Spinal cord (tissue), 10 donors: ENCODE measurements around the gene UQCC5. TPM values are rescaled to one million over a fixed set of nuclear protein-coding genes. Genes with fewer than 3 reads are reported as not detected.

Source experiments
- DNase-seq, 6 donors: peaks; one replicate each; pipeline versions ENCODE4 v3.0.0 to v3.0.0-alpha.2; 2013 to 2015; ENCODE audit warnings: low spot score in 6 of 6, low read depth in 4 of 6
- H3K27ac ChIP-seq: one replicate; pipeline ENCODE4 v1.5.1; 2013; ENCODE audit warnings: low read depth, low read length, control low read depth
- H3K27me3 ChIP-seq: one replicate; pipeline ENCODE4 v1.6.1; 2013; ENCODE audit warnings: low read length; ENCODE audit not compliant: control insufficient read depth, insufficient read depth
- H3K36me3 ChIP-seq: one replicate; pipeline ENCODE4 v1.6.1; 2013; ENCODE audit warnings: low read length; ENCODE audit not compliant: control insufficient read depth, insufficient read depth
- H3K4me1 ChIP-seq: one replicate; pipeline ENCODE4 v1.6.1; 2013; ENCODE audit warnings: low read length; ENCODE audit not compliant: control insufficient read depth, insufficient read depth
- H3K4me3 ChIP-seq: one replicate; pipeline ENCODE4 v1.5.1; 2013; ENCODE audit warnings: low read depth, low read length, control low read depth
- H3K9me3 ChIP-seq: one replicate; pipeline ENCODE4 v1.6.1; 2013; ENCODE audit warnings: low read length; ENCODE audit not compliant: control insufficient read depth, insufficient read depth
- WGBS: methylation state at CpG from one replicate; pipeline ENCODE4 v1.1.5; 2013; ENCODE audit warnings: missing lambda C conversion rate; ENCODE audit not compliant: insufficient coverage; 5-methylcytosine and 5-hydroxymethylcytosine counted together
- long read RNA-seq, 4 donors: transcript quantifications; one replicate each; lab custom pipeline, GENCODE V29; 2026
- polyA plus RNA-seq, 2 donors: library from polyadenylated mRNA; unstranded; fragments of 120-200 nt; gene quantifications; one replicate each; pipeline ENCODE4 v1.2.1, GENCODE V29; 2013; ENCODE audit not compliant: insufficient read length in 2 of 2
- total RNA-seq, 2 donors: library from RNA; depleted of rRNA in 1 of 2; stranded (reverse); fragments of 120-200 nt in 1 of 2; fragments of >200 nt in 1 of 2; gene quantifications; one replicate each; pipeline versions ENCODE4 v1.2.3 to v1.2.4, GENCODE V29; 2013 to 2014
- donor health status: healthy.

The UQCC5 gene
- total RNA-seq = 10 to 100 TPM in 1 of 2 donors, 1 to 10 TPM in 1; 2.8 to 19.9 TPM
- polyA plus RNA-seq = 10 to 100 TPM; 21.7 to 21.9 TPM
- long read RNA-seq, donor 1, transcript SMIM4-201 (2 exons, 274 nt) = minor isoform, 5 of 15 reads
- long read RNA-seq, donor 1, transcript SMIM4-203 (2 exons, 1,770 nt) = major isoform, 8 of 15 reads
- long read RNA-seq, donor 1, partial matches to known transcripts = 0 of 15 reads
- long read RNA-seq, donor 1, other reads (novel, unspliced or antisense) = 0 of 15 reads
- long read RNA-seq, donor 2, partial matches to known transcripts = 0 of 3 reads
- long read RNA-seq, donor 2, other reads (novel, unspliced or antisense) = 0 of 3 reads
- long read RNA-seq, donor 3, transcript SMIM4-201 (2 exons, 274 nt) = major isoform, 7 of 14 reads
- long read RNA-seq, donor 3, transcript SMIM4-203 (2 exons, 1,770 nt) = major isoform, 7 of 14 reads
- long read RNA-seq, donor 3, partial matches to known transcripts = 0 of 14 reads
- long read RNA-seq, donor 3, other reads (novel, unspliced or antisense) = 0 of 14 reads
- long read RNA-seq, donor 4, transcript SMIM4-203 (2 exons, 1,770 nt) = major isoform, 12 of 13 reads
- long read RNA-seq, donor 4, partial matches to known transcripts = 0 of 13 reads
- long read RNA-seq, donor 4, other reads (novel, unspliced or antisense) = 0 of 13 reads

DNA sequence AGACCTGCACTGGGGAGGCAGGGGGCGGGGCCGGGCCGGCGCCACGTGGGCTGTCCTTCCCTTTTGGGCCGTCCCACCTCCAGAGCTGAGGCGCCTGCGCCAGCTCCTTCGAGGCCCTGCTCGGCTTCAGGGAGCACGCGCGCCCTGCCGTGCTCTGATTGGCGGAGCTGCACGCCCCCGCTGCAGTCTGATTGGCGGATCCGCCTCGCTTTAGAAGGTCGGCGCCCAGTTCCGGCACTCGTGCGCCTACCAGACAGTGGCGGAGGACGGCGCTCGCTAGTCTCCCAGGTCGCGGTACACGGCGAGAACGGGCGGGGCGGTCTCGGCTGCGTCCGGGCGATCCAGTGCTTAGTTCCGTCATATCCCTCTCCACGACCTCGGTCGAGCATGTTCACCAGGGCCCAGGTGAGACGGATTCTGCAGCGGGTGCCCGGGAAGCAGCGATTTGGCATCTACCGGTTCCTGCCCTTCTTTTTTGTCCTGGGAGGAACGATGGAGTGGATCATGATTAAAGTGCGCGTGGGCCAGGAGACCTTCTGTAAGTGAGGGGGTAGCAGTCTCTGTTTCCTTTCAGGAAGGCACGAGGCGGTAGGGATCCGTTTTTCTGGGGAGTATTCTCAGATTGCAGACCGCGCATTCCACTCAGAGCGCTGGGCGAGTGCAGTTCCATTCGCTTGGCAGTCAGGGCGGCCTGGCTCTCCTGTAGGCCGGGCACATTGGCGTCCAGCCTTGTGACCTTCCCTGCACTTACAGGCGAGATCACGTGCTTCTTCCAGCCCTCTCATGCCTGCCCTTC is at the start of gene UQCC5:
Gene UQCC5 (plus strand): TSS at position 237 of the 796 bp plus-strand sequence. CDS start 151 bp downstream, at position 388.
- under 1% methylated on average over 65 of the region's 65 CpGs for WGBS

DNA sequence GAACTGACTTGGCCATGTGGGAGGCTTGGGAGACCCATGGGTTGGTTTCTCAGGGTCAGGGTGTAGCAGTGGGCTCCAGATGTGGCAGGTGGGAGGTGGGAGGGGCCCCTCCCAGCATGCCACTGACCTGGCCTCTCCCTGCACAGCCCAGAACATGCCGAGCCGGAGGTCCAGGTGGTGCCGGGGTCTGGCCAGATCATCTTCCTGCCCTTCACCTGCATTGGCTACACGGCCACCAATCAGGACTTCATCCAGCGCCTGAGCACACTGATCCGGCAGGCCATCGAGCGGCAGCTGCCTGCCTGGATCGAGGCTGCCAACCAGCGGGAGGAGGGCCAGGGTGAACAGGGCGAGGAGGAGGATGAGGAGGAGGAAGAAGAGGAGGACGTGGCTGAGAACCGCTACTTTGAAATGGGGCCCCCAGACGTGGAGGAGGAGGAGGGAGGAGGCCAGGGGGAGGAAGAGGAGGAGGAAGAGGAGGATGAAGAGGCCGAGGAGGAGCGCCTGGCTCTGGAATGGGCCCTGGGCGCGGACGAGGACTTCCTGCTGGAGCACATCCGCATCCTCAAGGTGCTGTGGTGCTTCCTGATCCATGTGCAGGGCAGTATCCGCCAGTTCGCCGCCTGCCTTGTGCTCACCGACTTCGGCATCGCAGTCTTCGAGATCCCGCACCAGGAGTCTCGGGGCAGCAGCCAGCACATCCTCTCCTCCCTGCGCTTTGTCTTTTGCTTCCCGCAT is 49.2 kb upstream of the UQCC5 start:
- Histone ChIP-seq H3K36me3 (peaks cover 94% of the 10 kb centered on the region), H3K4me1 (peaks cover 43% of the 10 kb centered on the region), H3K4me3 (no peak overlapping the region), H3K27ac (no peak overlapping the region), H3K9me3 (no peaks in the 10 kb centered on the region), H3K27me3 (no peaks in the 10 kb centered on the region)
- DNase-seq = no peak
- 95% methylated on average over 31 of the region's 31 CpGs for WGBS

More for the DNA sequence above, at the start of gene UQCC5:
- Histone ChIP-seq H3K27me3 (no peaks in the 10 kb centered on the region), H3K4me1 (peaks cover 53% of the 10 kb centered on the region), H3K4me3 (peak within 1 kb of the TSS; percentile 89), H3K9me3 (no peaks in the 10 kb centered on the region), H3K27ac (peak within 1 kb of the TSS; percentile 67), H3K36me3 (peaks cover 10% of the 10 kb centered on the region)
- DNase-seq = peak; percentile 92 to 99 (median 94)

GRCh38 chr3:52487788-52488691 is 48.4 kb upstream of the UQCC5 start:
- no peak for DNase-seq
- no peak overlapping the region for H3K4me3 ChIP-seq
- no peaks in the 10 kb centered on the region for H3K27me3 ChIP-seq
- H3K9me3 ChIP-seq = no peaks in the 10 kb centered on the region
- H3K36me3 ChIP-seq = peaks cover 94% of the 10 kb centered on the region
- 96% methylated on average over 58 of the region's 59 CpGs for WGBS
- no peak overlapping the region for H3K27ac ChIP-seq
- H3K4me1 ChIP-seq = peaks cover 43% of the 10 kb centered on the region

DNA sequence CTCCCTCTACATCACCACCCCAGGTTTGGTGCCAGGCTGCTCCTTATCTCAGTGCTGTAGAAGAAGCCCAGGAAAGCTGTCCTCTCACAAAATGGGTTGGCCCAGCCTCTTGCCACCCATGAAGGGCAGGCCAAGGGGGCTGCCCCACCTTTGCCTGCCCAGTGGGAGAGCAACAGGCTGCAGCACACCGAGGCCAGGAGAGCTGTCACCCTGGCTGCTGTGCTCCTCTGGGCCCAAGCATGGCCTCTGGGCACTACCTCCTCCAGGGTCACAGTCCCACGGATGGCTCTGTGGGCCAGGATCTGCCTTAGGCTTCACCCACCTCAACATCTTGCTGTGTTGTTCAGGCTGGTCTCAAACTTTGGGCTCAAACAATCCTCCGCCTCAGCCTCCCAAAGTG is 47.7 kb upstream of the UQCC5 start:
- H3K36me3 ChIP-seq = peaks cover 94% of the 10 kb centered on the region
- H3K27me3 ChIP-seq = no peaks in the 10 kb centered on the region
- DNase-seq = no peak
- H3K4me3 ChIP-seq = no peak overlapping the region
- 87% methylated on average over 3 of the region's 3 CpGs for WGBS
- H3K9me3 ChIP-seq = no peaks in the 10 kb centered on the region
- H3K27ac ChIP-seq = no peak overlapping the region
- peaks cover 38% of the 10 kb centered on the region for H3K4me1 ChIP-seq

DNA sequence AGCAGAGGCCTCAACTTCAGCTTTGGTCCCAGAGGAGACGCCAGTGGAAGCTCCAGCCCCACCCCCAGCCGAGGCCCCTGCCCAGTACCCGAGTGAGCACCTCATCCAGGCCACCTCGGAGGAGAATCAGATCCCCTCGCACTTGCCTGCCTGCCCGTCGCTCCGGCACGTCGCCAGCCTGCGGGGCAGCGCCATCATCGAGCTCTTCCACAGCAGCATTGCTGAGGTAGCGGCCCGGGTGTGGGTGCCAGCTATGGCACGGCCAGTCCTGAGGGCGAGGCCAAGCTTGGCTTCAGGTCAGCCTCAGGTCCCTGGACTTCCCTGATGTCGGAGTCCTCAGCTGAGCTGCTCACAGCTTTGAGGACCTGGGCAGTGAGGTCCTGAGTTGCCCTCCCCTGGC is 47.0 kb upstream of the UQCC5 start:
- Histone ChIP-seq H3K27me3 (no peaks in the 10 kb centered on the region), H3K4me1 (peaks cover 42% of the 10 kb centered on the region), H3K9me3 (no peaks in the 10 kb centered on the region), H3K27ac (no peak overlapping the region), H3K36me3 (peaks cover 100% of the 10 kb centered on the region), H3K4me3 (no peak overlapping the region)
- WGBS = 96% methylated on average over 18 of the region's 18 CpGs
- DNase-seq = no peak

- no peak for DNase-seq
- WGBS = 86% methylated on average over 22 of the region's 22 CpGs
- no peaks in the 10 kb centered on the region for H3K9me3 ChIP-seq
- no peak overlapping the region for H3K4me3 ChIP-seq
- no peak overlapping the region for H3K27ac ChIP-seq
- H3K4me1 ChIP-seq = peaks cover 38% of the 10 kb centered on the region
- H3K27me3 ChIP-seq = no peaks in the 10 kb centered on the region
- H3K36me3 ChIP-seq = peaks cover 97% of the 10 kb centered on the region
Observed at GRCh38 chr3:52490035-52490938, 46.1 kb upstream of the UQCC5 start.

DNA sequence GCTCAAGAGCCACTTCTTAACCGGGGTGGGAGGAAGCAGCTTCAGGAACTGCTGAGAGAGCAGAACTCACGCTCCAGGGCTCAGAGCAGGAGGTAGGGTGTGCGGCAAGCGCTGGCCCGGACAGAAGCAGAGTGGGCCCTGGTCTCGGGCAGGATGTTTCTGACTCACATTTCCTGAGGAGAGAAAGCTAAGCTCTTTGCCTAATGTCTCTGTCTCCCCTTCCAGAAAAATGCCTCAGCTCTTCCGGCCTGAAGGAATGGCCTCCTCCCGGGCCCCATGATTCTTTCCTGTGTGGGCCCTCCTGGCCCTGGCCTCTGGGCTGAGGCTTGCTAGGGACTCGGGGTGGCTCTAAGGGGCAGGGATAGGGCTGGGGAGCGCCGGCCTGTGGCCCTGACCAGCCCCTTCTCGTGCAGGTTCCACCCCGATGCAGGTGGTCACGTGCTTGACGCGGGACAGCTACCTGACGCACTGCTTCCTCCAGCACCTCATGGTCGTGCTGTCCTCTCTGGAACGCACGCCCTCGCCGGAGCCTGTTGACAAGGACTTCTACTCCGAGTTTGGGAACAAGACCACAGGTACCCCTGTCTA is 45.4 kb upstream of the UQCC5 start:
- Histone ChIP-seq H3K27me3 (no peaks in the 10 kb centered on the region), H3K4me1 (peaks cover 32% of the 10 kb centered on the region), H3K36me3 (peaks cover 94% of the 10 kb centered on the region), H3K9me3 (no peaks in the 10 kb centered on the region), H3K4me3 (no peak overlapping the region), H3K27ac (no peak overlapping the region)
- DNase-seq = no peak
- 91% methylated on average over 22 of the region's 23 CpGs for WGBS

- WGBS = 91% methylated on average over 21 of the region's 21 CpGs
- H3K27ac ChIP-seq = no peak overlapping the region
- H3K4me3 ChIP-seq = no peak overlapping the region
- DNase-seq = no peak
- peaks cover 31% of the 10 kb centered on the region for H3K4me1 ChIP-seq
- H3K36me3 ChIP-seq = peaks cover 83% of the 10 kb centered on the region
- no peaks in the 10 kb centered on the region for H3K9me3 ChIP-seq
- no peaks in the 10 kb centered on the region for H3K27me3 ChIP-seq
Observed at GRCh38 chr3:52492059-52492458, 44.3 kb upstream of the UQCC5 start.
